Left colon (tissue), 2 donors: ENCODE results near the gene COL4A2. TPM values are rescaled to one million over a fixed set of nuclear protein-coding genes. Genes with fewer than 3 reads are reported as not detected.

Experiments used
- ATAC-seq: fragments of 200-7000 bp; cut with Tn5 transposase; one replicate; pipeline ENCODE4 v1.9.1; 2020; ENCODE audit warnings: mild to moderate bottlenecking, moderate library complexity
- DNase-seq, 2 donors: peaks; one replicate each; pipeline ENCODE4 v3.0.0-alpha.2; 2020
- intact Hi-C, 2 donors: fragments of 100-400 bp; cut with DNase I in 1 of 2; cut with micrococcal nuclease in 1 of 2; formaldehyde crosslinking; loops; one replicate each; pipeline versions ENCODE4 v1.11.2 to v1.14.0; 2022; cut with DNase I, micrococcal nuclease
- total RNA-seq, 2 donors: library from RNA; stranded (reverse); fragmentation: NEBNext Ultra II Directional; extraction: Animal tissue kit (Norgen Biotek cat#: 25700); gene quantifications; one replicate each; pipeline ENCODE4 v1.2.1, GENCODE V29; 2021
- donor health status: DM: no; HTN: no; CAD: no.
- donor health status: DM: yes; HTN: yes; CAD: no.

The COL4A2 gene
- total RNA-seq, 2 donors from 2014 or later = 35.3 to 79.7 TPM

DNA sequence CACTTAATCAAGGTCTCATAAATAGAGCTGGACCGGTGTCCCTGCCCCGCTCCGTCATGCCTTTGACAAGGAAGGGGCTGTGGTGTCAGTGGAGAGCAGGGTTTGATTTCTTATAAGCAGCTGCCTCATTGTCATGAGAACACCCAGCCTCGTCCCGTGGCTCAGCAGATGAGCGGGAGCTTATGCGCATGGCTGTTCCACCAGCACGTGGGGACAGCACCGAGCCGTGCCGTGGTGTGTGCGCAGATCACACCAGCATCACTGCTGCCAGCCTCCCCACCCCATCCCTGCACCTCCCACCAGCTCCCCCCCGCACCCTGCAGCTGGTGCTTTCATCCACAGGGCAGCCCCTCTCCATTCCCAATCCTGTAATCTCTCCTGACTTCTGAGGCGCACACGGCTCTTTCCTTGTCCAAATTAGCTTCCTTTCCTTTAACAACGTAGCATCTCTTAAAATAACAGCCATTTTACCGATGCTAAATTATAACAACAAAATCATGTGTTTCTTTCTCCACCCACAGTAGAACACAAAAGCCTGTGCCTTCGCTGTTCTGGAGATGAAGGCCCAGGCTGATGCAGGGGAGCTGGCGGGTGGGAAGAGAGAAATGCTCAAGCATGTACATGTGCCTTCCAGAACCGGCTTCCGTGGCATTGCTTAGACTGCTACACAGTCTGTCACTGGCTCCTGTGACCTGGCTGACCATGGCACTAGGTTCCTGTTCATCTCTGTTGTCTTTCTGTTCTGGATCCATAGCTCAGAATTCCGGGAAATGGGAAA lies 157.7 kb downstream of the COL4A2 start:
- ATAC-seq (no peak), DNase-seq (no peak)
- intact Hi-C loops = no loop called here

DNA sequence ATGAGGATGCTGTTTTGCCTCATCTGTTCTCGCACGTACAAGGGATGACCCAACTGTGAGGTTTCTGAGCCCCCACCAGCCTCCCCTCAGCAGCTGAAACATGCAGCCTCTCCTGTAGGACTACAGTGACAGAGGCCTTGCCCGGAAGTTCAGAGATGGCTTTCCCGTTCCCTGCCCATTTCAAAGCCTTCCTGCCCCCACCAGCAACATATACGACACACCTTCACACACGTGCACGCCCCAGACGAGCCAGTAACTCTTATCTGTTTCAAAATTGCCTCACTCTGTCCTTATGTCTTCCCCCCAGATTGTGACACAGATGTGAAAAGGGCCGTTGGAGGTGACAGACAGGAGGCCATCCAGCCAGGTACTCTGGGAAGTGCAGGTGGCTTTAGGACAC lies 158.6 kb downstream of the COL4A2 start:
- intact Hi-C loops = no loop called here
- DNase-seq (no peak), ATAC-seq (no peak)

DNA sequence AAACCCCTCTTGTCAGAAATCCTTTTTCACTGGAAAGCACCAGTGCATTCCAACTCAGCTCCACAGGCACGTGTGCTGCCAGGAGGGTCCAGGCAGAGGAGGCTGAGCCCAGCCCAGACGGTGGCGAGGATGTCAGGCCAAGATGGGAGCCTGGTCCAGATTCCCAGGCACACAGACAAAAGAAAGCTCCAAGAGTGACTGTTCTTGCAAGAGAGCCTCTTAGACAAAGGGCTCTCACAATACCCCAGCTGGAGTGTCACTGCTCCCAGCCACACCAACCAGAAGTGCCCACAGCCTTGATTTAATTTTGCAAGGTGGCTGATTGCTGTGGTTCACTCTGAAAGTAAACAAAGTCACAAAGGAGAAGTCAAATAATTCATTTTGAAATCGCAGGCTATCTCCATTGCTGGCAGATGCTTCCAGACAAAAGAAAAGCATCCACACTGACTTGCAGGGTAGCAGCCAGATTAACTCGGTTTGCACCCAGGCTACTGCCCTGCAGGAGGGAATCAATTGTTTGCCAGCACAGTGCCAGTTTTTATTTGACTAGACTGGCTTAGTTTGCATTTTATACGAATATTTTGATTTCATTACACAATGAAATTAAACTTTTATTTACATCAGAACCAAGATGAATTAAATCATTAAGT lies 159.3 kb downstream of the COL4A2 start:
- DNase-seq (no peak), ATAC-seq (no peak)
- intact Hi-C loops = no loop called here

DNA sequence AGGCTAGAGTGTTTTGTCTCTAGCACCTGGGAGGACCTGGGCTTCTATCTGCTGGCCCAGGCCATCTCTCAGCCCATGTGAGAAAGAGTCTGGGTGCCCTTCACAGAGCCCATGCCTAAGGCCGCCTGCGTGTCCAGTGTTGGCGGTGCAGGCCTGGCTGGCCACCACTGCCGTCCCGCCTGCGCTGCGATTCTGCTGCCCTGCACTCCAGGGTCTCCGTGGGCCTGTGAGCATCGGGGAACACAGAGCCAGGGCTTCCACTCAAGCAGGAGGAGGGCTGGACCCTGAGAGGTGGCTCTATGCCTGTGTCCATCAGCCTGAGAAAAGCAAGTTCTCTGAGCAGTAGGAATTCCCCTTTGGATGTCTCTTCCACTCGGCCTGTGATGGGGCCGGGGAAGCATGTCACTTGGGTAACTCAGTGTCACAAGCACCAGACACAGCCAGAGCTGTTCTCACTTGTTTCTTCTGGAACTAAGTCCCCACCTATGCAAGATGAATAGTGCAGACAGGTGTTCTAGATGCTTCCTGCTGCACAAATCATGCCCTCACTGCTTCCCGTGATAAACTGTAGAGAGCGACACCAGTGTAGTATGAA lies 160.5 kb downstream of the COL4A2 start:
- DNase-seq (no peak), ATAC-seq (no peak)
- intact Hi-C loops = no loop called here

DNA sequence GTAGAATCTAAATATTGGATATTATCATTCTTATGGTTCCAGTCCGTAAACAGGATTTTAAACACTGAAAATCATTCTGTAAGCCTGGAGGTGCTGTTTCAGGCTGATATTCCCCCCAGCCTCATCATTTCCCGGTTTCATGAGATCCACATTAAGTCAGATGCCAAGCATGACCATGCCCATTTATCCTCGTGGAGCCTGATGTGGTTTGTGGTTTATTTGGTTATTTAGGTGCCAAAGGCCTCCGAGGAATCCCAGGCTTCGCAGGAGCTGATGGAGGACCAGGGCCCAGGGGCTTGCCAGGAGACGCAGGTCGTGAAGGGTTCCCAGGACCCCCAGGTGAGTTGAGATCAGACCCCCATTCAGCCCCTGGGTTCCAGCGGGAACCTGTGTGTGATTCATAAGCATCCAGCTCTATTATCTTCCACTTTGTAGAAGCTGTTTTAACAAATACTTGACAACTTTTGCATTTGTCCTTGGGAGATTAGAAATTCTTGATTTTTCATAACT lies 162.0 kb downstream of the COL4A2 start:
- no peak for ATAC-seq
- DNase-seq = no peak
- intact Hi-C loops = no loop called here

DNA sequence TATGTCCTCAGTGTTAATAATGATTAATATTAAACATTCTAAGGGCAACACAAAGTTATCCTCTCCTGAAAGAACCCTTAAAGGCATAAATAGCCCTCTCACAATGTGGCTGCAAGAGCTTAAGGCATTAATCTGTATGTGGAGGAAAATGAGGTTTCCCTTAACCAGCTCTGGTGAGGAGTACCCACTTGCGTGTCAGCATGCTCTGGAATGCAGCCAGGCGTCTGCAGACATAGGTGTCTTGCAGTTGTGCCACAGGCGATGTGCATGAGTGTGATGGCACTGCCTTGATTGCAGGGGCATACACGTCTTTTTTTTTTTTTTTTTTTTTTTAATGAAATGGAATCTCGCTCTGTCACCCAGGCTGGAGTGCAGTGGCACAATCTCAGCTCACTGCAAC lies 162.5 kb downstream of the COL4A2 start:
- no peak for ATAC-seq
- DNase-seq = no peak
- intact Hi-C loops = no loop called here

DNA sequence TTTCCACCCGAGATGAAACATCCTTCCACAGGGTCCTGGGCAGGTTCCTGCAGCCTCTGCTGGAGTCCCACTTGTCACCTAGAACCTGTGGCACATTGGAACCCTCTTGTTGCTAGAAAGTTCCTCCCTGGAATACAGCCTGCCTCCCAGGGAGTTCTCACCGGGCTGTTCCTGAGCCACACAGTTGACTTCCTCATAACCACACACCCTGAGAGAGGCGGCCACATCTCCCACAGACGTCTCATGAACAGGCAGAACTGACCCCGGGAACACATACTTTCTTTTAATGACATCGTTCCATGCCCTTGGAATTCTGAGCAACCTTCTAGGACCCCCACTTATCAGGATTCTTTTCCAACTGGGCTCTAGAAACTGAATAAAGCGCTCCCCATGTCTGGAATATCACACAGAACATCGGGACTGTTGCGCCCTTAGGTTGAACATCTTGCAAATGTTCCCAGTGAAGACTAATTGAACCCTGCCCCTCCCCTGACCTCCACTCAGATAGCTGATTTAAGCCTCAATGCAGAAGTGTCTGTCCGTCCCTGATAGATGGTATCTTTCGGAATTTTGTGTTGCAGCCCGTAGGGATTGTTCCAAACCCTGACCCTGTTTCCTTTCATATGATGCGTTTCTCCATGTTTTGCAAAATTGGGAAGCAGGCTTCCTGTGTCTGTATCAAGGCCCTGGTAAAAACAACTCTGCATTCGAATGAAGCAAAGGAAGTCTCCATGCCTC lies 163.4 kb downstream of the COL4A2 start:
- intact Hi-C loops = no loop called here
- no peak for DNase-seq
- no peak for ATAC-seq

DNA sequence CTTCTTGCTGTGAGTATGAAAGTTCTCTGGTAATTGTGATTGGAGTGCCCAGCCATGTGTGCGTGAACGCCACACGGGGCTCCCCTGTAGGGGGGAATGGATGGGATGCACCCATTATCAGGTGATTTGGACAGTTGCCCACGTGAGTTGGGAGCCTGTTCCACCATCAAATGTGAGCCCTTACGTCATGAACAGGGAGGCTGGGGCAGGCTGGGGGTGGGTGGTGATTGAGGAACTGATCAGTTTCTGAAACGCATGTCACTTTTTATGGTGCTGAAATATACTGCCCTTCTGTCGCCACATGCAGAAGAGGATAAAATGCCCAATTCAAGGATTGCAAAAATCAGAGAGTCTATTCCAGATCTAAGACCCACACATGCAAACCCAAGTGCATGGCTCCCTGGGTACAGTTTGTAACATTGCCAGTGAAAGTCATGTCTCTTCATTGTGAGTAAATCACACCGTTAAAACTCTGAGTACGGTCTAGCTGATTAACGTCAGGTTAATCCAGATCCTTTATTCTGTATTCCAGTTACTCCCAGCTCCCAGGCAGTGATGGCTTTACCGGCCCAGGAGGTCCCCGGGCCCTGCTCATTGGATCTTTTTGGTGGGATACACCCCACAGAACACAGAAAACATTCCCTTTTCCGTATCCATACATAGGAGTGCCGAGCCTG lies 164.2 kb downstream of the COL4A2 start:
- peak; percentile 29 to 38 for DNase-seq
- no peak for ATAC-seq
- intact Hi-C loops = no loop called here

DNA sequence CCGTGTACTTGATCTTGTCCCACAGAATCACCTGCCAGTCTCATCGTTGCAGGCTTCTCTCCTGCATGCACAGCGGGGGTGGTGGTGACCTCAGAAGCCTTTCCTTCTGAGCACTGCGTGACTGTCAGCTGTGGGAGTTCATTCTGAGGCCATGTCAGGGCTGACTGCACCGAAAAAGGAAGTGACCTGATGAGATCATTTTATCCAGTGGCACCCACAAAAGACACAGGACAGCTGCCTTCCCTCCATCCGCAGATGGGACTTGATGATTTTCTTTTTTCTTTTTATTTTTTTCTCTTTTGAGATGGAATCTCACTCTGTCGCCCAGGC lies 164.7 kb downstream of the COL4A2 start:
- no peak for ATAC-seq
- peak; percentile 36 to 66 for DNase-seq
- intact Hi-C loops = no loop called here

DNA sequence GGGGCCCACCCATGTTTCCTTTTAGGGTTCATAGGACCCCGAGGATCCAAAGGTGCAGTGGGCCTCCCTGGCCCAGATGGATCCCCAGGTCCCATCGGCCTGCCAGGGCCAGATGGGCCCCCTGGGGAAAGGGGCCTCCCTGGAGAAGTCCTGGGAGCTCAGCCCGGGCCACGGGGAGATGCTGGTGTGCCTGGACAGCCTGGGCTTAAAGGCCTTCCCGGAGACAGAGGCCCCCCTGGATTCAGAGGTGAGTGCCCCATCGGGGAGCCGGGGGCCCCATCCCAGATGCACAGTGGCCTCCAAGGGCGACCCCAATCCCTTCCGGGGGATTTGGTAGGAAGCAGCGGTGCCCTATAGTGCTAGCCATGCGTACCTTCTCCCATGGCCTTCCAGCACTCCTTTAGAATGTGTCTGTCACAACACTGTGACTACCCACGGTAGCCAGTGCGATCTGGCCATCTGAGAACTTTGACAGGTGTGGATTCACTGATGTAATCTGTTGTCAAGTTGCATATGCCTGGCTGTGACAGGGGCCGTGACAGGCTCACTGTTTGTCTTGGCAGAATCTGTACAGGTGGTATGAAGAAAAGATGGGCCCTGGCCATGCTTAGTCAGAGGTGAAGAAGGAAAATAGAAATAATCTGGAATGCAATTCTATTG lies 165.9 kb downstream of the COL4A2 start:
- DNase-seq = no peak
- intact Hi-C loops = no loop called here
- no peak for ATAC-seq

DNA sequence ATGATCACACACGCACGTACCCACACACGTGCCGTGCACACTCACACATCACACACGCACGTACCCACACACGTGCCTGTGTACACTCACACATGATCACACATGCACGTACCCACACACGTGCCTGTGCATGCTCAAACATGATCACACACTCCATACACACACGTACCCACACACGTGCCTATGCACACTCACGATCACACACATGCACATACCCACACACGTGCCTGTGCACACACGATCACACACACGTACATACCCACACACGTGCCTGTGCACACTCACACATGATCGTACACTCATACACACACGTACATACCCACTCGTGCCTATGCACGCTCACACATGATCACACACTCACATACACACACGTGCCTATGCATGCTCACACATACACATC lies 167.6 kb downstream of the COL4A2 start:
- ATAC-seq (no peak), DNase-seq (no peak)
- intact Hi-C loops = no loop called here

DNA sequence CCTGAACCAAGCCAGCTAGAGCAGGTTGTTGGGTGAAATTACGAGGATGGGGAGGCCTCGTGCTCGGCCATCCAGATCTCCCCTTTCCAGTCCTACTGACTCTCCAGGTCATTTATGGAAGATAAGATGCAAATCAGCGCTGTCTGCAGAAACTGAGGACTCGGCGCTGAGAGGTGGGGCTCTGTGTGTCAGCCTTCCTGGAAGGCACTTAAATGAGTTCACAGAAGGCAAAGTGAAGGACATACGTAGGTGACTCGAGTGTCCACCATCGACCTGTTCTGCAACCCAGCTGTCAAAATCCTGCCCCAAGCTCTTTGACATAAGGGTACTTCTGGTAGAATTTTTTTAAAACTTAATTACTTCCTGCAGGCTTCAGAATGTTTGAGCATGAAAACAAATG lies 168.0 kb downstream of the COL4A2 start:
- intact Hi-C loops = no loop called here
- DNase-seq (no peak), ATAC-seq (no peak)

DNA sequence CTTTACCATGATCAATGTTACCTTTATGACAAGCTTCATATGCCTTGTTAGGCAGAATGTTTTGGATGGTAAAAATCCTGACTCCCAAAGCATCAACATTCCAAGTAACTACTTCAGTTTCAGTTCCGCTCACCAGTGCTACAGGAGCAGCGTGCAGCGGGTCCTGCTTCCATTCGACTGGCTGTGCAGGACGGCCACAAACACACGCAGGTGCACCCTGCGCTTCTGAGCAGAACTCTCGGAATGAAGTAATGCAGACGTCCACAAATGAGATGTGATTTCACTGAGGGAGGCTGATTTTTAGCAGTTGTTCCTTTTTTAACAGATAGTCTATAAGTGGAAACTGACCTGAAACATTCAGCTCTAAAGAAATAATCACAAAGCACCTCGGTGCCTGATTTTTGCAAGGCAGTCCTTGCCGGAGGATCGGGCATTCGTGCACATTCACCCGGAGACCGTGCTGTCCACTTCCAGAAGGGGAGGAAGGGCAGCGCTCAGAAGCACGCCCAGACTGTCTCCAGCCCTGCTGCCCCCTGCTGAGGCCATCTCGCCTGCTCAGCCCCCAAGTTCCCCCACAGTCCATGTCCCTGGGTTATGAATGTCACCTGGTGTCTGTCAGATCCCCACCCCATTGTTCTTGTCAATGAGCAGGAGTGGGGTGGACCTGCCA lies 168.6 kb downstream of the COL4A2 start:
- ATAC-seq (no peak), DNase-seq (no peak)
- intact Hi-C loops = no loop called here

DNA sequence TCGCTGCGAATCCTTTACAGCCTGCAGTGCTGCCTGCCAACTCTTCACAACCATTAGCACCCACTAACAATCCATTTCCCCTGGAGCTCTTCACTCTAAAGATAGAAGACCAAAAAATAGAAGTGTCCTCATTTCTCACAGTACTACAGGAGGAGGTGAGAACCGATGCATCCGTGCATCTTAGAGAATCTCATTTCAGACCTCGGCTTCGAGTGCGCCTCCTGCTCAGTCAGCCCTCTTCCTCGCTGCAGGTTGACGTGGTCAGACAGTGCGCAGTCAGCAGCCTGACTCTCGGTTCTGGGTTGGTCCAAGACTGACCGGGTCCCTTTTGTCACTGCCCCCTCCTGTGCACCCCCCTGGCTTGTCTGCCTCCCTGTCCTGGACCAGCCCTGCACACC lies 169.1 kb downstream of the COL4A2 start:
- ATAC-seq (no peak), DNase-seq (no peak)
- intact Hi-C loops = no loop called here

DNA sequence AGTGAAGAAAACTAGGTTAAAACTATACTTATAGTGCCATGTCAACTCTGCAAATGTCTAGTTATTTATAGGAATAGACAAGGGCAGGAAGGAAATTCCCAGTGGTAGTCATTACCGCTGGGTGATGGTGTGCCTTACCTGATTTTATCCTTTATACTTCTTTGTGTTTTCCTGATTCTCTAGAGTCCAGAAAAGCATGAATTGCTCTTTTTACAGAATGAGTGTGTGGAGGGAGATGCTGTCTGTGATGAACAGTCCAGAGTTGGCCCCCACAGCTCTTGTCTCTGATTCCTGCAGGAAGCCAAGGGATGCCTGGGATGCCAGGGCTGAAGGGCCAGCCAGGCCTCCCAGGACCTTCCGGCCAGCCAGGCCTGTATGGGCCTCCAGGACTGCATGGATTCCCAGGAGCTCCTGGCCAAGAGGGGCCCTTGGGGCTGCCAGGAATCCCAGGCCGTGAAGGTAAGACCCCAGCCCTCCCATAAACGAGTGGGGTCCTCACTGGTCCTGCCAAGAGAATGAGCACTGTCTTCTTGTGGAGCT lies 170.7 kb downstream of the COL4A2 start:
- ATAC-seq = no peak
- intact Hi-C loops = no loop called here
- DNase-seq = no peak

DNA sequence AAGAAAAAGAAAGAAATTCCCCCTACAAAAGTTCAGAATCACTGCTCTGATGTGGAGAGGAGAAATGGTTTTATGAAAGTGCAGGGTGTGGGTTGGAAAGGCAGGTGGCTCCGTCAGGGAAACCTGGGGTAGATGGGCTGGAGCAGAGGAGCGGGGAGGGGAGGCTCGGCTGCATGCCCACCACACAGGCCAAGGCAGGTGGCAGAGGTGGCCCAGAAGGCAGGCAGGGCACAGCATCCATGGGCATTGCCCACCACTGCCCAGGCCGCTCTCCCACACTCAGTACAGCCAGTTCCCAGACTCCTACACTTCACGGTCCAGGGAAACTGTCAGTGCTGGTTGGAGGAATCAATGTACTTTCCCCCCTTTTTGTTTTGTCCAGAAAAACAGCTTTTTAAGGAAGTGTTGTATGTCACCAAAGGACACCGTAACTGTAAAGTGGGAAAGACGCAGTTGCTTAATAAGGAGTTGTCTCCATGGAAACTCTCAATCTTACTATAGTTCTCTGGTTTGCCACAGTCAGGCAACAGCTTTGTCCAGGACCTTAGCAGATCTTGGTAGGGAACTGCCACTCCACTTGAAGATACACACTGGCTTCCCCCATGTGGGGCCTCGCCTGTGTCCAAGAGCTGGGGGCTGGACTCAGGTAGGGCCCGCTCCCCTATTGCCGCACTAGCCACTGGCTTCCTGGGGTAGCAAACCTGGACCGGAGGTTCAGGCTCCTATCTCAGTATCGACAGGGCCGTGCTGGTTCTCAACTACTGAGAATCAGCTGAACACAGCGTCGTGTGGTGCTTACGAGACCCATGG lies 171.5 kb downstream of the COL4A2 start:
- ATAC-seq = no peak
- DNase-seq = no peak
- intact Hi-C loops = no loop called here

DNA sequence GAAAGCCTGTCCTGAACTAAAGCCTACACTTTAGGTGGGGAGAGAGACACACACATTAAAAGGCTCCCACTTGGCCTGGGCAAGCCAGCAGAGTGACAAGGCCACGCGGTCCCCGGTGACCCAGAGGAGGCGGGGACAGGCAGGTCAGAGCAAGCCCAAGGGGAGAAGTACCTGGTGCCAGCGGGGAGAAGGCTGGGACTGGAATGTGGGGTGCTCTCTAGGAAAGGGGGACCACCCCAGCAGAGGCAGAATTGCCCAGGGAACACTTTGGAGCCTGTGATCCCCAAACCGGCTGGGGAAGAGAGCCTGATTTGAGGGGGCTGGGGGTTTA lies 172.1 kb downstream of the COL4A2 start:
- ATAC-seq = no peak

More for the DNA sequence above, 172.1 kb downstream of the COL4A2 start:
- no peak for DNase-seq
- intact Hi-C loops = no loop called here
